Fibroblast of pulmonary artery (primary cell): Measurements from ENCODE around the gene GLIS1.

Source experiments
- DNase-seq: peaks from one replicate; pipeline ENCODE4 v3.0.0-alpha.2; 2010; ENCODE audit warnings: low read depth
- H3K4me3 ChIP-seq: replicated peaks from 2 replicates; pipeline ENCODE4 v1.5.1; 2011; ENCODE audit warnings: low read depth, mild to moderate bottlenecking, control low read depth, low read length, moderate library complexity
- TF ChIP-seq, protein P1 (sequence below): IDR thresholded peaks from 2 replicates; pipeline ENCODE4 v1.5.1; 2011; ENCODE audit warnings: mild to moderate bottlenecking, control low read depth, low read length, inconsistent platforms; ENCODE audit errors: missing control alignments

The GLIS1 gene

DNA sequence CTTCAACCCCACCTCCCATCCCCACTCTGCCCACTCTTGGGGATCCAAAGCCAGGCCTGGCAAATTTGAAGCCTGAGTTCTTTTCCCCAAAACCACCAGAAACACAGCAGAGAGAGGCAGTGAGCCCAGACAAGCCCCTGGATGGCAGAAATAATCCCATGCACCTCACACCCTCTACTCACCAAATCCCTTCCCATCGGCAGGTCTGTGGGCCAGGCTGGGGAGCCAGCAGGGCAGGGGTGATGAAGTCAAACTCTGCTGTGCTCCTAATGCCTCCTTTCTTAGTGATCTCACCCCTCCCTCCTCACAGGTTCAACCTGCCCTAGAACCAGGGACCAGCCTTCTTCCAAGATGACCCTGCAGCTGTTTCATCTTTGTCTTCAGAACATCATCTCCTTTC, 72.4 kb downstream of the GLIS1 start:
- TF ChIP-seq, protein P1, sequence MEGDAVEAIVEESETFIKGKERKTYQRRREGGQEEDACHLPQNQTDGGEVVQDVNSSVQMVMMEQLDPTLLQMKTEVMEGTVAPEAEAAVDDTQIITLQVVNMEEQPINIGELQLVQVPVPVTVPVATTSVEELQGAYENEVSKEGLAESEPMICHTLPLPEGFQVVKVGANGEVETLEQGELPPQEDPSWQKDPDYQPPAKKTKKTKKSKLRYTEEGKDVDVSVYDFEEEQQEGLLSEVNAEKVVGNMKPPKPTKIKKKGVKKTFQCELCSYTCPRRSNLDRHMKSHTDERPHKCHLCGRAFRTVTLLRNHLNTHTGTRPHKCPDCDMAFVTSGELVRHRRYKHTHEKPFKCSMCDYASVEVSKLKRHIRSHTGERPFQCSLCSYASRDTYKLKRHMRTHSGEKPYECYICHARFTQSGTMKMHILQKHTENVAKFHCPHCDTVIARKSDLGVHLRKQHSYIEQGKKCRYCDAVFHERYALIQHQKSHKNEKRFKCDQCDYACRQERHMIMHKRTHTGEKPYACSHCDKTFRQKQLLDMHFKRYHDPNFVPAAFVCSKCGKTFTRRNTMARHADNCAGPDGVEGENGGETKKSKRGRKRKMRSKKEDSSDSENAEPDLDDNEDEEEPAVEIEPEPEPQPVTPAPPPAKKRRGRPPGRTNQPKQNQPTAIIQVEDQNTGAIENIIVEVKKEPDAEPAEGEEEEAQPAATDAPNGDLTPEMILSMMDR, result no peak
- no peak for DNase-seq
- no peak overlapping the region for H3K4me3 ChIP-seq

GRCh38 chr1:53665996-53666395, 73.0 kb downstream of the GLIS1 start:
- no peak for DNase-seq
- H3K4me3 ChIP-seq, result no peak overlapping the region
- TF ChIP-seq, protein P1, result no peak

GRCh38 chr1:53663529-53664300, 75.2 kb downstream of the GLIS1 start:
- DNase-seq, result no peak
- no peak overlapping the region for H3K4me3 ChIP-seq
- TF ChIP-seq, protein P1, result no peak

- TF ChIP-seq, protein P1, result no peak
- DNase-seq, result no peak
Measured at GRCh38 chr1:53662951-53663350, 76.0 kb downstream of the GLIS1 start.

GRCh38 chr1:53662169-53662568, 76.8 kb downstream of the GLIS1 start:
- TF ChIP-seq, protein P1, result no peak
- H3K4me3 ChIP-seq, result no peak overlapping the region
- no peak for DNase-seq

More at GRCh38 chr1:53662951-53663350, 76.0 kb downstream of the GLIS1 start:
- no peak overlapping the region for H3K4me3 ChIP-seq

GRCh38 chr1:53661496-53661895, 77.5 kb downstream of the GLIS1 start:
- TF ChIP-seq, protein P1, result no peak
- no peak for DNase-seq
- no peak overlapping the region for H3K4me3 ChIP-seq

- TF ChIP-seq, protein P1, result no peak
- no peak overlapping the region for H3K4me3 ChIP-seq
- no peak for DNase-seq
Measured at GRCh38 chr1:53660666-53661065, 78.3 kb downstream of the GLIS1 start.
